ENCODE measurements around the gene ARHGAP26.

ARHGAP26 gene

DNA sequence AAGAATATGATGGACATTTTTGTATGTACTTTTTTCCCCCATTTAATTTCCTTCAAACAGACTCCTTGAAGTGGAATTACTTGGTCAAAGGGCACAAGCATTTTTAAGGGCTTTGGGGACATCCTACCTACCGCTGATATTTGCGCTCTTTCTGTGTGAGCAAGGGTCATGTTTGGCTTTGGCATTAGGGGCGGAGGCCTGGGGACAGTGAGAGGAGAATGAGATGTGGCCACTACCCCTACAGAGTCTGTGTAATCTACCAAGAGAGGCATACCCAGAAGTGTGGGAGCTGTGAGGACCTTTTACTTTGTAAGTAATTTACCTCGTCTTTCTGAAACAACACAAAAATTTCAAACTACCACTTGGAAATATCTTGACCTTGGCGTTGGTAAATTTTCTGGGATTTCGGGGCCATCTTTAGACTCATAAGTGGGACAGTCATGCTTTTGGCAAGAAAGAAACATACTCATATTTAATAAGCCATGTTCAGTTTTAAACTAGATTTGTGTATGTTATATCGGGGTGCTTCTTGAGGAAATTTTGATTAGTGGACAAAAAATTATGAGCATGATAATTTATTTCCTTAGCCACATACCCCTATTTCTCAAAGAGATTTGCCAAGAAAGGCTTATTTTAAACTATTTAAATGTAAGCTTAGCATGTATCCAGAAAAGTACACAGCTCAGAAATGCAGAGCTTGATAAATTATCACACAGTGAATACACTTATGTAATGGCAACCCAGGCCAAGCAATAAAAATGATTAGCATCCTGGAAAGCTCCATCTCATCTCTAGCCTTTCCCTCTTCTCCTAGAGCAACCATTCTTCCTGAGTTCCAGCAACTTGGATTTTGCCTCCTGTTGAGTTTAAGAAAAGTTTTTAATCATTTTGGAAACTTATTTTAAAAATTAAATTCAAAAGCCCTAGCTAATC is 63.6 kb downstream of the ARHGAP26 start:
- DNase-seq, result no peak

DNA sequence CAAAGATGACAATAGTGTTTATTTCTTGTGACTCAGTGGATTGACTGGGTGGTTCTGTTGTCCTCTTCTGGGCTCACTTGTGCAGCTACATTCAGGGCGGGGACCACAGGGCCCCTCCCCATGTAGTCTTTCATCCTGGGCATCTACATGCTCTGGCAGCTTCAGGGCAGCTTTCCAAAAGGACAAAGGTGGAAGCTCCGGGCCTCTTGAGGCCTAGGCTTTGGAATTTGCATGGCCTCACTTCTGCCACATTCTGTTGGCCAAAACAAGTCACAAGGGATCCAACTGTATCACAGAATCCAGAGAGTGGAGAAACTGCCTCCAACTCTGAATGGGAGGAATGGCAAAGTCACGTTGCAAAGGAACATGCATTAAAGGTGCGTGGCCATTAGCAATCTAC is 64.3 kb downstream of the ARHGAP26 start:
- DNase-seq, result no peak

DNA sequence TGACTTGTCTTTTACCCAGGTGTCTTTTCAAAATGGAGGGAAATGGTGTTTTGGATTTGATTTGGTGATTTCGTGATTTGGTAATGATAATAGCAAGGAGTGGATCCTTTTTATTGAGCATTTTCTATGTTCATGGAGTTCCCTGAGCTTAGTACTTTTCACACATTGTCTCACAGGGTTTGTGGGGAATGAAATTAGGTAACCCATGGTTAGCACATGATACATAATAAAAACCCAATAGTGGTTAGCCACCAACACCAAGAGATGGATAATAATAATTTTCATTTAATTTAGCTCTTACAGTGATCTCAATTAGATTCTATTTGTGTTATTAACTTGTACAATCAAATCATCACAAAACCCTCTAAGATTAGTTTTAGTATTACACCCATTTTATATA is 65.4 kb downstream of the ARHGAP26 start:
- no peak for DNase-seq

DNA sequence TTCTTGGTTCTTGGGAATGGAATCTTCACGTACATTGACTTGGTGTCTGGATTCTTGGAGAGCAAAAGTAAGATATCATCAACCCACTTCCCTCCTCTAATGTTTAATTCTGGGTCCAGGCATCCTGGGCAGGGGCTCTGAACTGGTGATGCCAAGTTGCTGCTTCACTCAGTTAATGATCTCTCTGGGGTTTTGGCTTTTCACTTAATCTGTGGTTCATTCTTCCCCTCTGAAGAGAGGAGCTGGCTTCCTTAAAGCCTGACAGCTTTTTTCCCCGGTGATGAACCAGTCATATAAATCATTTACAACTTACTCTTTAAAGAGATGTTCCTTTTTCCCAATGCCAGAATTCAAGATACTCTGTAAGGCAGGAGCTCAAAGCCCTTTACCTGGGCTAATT is 65.9 kb downstream of the ARHGAP26 start:
- no peak for DNase-seq

DNA sequence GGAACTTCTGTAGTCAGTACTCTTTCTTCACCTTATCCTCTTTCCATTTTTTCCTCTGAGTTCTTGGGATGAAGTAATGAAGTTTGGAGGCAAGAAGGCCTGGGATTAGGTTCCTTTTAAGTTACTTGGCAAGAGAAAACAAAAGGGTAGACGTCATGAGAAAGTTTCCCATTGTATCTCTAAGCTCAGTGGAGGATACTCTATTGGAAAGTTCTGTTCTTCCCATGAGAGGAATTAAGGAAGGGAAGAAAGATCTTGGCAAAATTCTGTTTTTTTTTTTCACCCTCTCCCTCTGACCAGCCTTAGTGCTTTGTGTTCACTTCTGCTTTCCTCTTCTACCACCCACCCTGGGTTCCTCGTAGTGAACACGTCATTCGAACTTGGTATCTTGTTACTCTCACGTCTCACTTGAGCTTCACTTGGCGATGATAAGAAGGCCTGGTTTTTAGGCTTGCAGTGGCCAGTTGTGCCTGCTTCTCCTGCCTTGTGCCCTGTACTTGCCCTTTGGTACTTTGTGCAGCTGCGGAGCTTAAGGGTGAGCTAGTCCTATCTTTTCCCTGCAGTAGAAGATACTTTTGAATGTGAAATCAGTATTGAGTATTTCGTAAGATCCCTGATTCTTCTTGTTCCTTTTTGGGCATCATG is 67.0 kb downstream of the ARHGAP26 start:
- no peak for DNase-seq

DNA sequence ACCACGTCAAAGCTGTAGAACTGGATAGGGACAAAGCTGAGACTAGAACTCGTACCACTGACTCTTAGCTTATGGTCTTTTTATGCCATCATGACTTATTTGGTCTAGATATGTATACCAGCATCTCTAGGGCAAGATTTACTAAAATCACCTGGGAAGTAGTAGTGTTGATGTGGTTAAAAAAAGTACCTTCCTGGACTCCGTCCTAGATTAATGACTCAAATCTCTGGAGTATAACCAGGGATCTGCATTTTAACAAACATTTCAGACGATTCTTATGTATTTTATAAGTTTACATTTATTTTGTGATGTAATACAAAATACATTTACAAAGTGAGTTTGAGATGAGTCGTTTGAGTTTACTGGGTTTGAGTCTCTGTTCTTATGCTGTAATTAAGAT is 68.7 kb downstream of the ARHGAP26 start:
- DNase-seq, result no peak

DNA sequence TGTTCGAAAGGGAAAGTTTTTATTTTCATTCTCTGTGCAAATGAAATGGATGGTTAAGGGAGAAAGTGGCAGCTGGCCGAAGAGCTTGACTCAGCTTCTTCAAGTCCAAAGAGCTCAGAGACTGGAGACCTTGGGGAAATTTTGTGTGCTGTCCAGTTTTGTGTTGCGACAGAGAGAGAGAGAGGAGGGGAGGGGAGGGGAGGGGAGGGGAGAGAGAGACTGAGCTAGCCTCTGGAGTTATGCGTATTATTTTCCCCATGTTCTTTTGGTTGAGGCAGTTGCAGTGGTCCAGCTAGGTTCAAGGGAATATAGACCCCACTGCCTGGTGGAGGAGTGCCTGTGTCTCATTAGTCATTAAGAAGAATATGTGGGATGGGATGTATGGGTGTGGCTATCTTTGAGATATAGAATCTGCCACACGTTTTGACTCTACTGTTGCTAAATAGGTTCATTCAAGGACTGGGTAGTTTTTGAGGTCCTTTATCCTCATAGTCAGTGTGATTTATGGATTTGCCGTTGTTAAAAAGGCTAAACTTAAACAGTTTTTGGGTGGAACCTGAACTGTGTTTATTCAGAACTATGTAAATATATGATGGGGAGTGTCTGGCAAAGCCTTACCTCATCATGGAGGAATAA is 69.7 kb downstream of the ARHGAP26 start:
- DNase-seq, result no peak

DNA sequence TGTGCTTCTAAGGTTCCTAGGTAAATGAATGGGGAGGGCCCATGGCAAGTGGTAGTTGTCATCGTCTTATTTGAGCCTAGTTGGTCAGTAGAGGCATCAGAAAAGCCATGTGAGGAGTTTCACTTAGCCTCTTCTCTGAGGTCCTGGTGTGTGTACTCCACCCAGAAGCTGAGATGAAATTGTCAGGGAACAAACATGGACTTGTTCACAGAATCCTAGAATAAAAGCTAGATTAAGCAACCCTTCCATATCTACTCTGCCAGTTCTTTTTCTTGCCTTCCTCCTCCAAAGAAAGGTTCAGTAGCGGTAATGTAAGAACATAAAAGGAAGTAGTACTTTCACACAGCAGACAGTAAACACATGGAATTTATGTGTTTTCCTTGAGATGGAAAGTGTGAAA is 70.4 kb downstream of the ARHGAP26 start:
- no peak for DNase-seq

DNA sequence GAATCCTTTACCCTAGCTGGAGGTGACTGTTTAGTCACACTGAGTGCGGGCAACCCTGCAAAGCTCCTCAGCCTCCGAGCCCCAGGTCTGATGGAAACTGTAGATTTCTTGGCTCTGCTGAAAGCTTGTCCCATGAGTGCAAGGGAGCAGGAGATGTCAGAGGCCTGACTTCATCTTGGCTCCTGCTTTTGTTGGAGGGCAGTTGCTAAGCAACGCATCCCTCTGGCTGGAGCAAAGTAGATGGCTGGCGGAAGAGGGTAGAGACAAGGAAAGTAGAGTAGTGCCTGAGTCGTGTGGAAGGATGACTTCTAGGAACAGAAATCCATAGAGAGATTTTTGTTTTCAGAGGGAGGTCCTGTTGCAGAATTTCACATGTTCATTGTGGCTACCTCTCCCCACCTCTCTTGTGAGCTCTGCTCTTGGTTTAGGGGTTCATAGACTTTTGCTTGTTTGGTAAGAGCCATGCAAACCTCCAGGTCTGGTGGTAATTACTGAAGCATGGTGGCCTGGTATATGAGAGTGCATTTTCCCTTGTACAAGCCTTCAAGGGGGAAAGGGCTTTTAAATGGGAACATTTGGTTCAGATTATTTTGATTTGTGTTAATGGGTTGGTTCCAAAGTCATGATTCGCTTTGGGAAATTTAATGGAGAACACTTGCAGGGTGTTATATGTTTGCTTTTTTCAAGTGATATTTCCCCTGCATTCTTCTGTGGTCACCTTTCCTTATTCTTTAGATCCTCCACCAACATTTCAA is 71.5 kb downstream of the ARHGAP26 start:
- peak; percentile 8 for DNase-seq

DNA sequence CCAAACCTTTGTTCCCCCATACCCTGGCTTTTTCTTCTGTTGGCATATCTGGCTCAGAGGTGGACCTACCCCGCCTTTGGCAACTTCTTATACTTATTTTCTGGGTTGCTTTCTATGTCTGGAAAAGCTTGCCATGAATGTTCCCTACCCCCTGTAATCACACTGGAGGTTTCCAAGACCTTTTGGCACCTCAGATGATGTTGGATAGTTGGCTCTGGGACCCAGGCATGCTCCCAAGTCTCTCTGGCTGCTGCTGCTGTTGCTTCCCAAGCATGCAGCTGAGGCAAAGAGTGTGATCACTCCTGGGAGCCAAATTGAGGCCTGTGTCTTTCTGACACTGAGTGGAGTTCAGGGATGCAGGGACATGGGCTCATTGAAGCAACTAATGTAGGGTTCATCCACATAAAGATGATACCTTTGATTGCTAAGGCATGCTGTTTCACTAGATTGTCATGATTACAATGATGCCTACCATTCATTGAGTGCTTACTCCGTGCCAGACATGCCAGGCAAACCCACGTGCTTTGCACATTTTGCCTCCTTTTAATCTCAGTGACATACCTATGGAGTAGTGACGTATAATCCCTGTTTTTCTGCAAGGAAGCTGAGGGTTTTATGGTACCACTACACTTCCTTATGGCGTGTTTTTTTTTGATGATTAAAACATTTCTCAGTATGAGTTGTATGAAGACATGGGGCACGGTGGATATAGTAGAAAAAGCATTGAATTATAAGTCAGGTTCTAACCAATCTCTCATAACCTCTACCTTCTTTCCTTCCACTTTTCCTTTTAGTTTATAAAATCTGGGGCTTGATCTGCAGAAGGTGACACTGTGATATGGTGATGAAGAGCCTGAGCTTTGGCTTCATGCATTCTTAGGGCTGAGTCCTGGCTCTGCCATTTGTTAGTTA is 73.1 kb downstream of the ARHGAP26 start:
- no peak for DNase-seq

DNA sequence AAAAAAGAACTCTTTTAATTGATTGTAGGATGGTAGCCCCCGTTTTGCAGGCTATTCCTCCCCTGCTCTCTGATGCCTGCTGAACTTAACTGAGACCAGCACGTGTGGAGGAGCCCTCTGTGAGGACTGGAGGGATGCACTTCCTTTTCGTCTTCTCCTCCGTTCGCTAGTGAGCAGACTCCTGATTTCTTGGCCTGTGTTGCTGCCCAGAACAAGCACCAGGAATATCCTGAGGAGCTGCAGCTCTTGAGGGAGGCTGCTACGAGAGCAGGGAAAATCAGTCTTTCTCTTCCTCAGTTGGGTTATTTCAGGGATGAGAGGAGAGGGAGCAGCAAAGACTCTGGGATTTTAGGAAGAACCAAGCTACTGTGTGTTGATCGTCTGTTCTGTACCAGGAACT is 74.7 kb downstream of the ARHGAP26 start:
- no peak for DNase-seq

DNA sequence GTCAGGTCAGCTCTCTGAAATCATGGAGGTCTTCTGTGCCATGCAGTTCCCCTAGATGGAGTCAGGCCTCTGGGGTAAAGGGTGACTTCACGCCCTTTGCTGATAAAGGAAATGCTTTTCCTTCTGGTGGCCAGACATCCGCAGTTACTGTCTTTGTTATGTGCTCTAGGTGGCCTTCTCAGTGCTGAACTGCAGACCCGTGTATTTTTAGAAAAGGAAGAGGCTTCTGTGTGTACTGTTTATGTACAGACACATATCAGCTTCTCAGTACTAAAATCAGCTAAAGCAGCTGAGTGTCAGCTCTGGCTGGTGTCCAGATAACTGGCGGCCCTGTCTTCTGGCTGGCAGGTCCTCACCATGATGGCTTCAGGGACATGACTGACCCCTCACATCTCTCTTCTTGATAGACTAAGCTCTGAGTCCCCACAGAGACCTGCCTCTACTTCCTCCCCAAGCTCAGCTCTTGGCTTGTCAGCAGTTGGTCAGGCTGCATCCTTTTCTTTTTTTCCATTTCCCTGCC is 75.3 kb downstream of the ARHGAP26 start:
- DNase-seq, result no peak

DNA sequence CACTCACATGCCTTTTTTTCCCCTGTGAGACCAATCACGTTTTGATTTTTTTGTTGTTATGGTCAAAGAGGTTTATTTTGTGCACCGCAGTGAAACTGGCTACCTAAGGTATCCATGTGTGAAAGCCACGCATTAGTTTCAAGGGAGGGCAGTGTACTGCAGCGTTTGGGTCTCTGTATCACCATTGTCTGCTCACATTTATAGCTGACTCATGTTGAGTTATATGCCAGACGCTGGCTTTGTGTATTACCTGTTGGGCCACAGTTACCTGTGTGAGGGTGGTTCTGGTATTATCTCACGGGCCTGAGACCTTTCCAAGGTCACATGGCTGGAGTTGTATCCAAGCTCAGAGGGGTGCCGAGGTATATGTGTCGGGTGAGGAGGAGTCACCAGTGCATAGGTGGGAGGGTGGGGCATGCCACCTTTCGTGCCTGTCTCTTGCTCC is 75.8 kb downstream of the ARHGAP26 start:
- DNase-seq, result no peak

DNA sequence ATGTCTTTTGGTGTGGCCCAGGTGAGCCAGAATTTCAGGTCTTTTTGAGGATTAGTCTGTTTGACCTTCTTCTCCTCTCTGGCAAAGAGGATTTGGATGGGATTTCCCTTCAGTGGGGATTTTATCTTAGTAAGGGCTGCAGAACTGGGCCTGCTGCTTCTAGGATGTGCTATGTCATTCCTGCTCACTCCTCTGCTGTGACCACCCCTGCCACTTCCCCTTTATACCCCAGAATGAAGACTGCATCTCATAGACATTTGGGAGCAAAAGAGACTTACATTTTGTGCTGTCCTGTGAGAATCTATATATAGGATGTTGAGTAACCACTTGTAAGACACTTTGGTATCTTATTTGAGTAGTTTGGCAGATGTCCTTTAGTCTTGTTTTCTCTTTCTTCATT is 76.2 kb downstream of the ARHGAP26 start:
- DNase-seq, result no peak

DNA sequence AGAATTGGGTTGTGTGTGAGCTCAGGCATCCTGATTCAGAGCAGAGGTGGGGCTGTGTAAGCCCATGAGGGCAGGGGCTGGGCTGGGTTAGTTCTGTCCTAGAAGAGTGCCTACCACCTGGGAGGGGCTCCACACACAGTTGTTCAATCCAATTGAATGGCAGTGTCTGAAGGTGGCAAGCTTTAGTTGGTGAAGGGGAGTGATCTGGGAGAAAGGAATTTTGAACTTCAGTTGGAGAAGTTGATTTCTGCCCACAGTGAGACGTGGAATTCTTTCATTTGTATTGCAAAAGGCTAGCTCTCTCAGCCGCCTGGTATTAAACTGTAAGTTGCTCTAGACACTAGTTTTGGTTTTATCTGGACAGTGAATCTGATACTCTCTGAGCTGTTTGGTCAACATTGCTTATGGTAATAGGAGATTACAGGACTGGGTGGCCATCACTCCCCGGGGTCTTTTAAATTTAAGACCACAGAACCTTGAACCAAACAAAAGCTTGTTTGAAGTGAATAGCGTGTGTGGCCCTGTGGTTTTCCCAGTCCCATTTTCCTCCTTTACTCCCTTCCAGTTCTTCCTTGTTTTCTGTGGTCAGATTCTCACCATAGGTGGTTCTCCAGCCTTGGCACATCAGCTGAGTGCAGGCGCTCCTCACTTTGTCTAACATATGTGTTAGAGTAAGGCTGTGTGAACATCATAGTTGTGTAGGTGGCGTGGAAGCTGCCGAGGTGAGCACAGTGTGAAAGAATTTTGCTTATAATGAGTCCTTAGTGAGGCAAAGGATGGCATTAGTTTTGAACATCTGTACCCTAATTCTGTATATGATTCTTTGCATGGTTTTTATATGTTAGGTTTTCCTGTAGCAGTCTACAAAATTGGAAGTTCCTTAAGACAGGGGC is 78.0 kb downstream of the ARHGAP26 start:
- DNase-seq, result no peak

DNA sequence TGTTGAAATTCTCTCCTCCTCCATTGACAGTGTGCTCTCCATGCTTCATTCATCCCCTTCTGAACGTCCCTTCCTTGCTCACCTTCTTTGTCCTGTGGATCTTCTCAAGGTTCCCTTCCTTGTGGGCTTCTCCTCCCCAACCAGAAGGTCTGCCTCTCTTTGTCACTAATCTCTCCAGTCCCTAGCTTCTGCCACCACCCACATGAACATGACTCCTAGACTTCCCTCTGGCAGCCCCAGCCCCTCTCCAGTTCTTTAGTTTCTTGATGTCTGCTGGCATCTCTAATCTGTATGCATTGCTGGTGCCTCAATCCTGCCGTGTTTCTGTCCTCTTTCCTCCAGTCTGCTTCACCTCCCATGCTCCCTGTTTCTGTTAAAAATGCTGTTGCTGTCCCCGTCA is 79.3 kb downstream of the ARHGAP26 start:
- DNase-seq, result no peak

DNA sequence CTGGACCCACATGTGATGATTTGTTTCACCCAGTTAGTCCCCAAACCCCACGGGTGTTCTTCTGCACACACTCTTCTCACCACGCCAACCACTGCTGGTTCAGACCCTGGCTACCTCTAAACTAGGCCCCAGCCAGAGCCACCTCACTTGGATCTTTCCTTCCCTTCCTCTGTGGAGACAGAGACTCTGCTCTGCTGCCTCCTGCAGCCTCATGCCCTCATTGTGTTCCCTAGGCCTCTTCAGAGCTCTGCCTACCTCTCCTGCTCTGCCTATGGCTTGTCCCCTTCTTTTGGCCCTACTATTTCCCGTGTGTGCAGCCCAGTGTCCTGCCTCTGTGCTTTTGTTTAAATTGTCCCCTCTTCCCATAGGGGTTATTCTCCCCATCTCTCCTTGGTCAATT is 79.7 kb downstream of the ARHGAP26 start:
- no peak for DNase-seq

DNA sequence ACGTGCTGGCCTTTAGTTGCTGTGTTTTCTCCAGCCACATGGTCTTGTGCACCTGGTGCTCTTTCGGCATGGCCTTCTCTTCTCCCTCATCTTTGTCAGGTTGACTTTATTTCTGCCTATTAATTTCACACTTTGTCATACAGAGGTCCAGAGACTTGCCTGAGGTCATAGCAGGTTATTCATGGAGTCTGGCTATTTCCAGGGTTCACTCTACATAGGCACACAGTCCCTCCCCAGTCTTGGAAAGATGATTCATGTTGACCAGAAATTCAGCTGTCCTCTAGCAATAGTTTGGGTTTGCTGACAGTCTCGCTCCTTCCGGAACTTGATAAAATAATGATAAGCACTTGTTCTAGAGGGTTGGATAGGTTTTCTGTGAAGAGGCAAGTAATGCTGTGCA is 81.6 kb downstream of the ARHGAP26 start:
- no peak for DNase-seq

DNA sequence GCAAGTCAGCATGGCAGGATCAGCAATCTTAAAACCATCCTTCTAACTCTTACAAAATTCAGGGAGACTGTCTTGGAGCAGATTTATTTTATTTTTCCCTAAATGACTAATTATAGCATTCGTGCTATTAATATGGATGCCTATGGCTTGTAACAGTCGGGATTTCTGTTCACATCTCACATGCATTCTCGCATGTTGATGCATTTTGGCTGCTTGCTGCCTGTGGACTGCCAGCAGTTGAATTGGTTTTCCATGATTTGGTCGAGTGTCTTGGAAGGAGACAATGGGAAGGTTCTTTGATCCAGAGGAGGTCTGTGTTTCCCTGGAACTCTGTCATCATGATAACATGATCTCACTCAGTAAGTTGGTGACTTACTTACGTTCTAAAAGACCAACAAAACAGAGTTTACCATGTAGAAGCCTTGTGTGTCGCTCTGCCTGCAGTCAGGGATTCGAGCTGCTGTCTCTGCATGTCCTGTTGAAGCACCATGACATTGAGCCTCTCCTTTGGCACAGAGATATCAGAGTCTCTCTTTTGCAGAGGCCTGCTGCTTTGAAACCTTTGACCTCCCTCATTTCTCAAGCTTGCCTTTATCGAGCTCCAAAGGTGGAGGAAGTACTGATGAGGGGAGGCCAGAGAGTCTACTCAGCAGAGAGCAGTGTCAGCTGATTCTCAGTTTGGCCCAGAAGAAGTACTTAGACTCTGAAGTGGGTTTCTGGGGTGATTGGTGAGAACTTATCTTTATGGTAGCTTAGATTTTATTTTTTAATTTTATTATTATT is 82.4 kb downstream of the ARHGAP26 start:
- no peak for DNase-seq

DNA sequence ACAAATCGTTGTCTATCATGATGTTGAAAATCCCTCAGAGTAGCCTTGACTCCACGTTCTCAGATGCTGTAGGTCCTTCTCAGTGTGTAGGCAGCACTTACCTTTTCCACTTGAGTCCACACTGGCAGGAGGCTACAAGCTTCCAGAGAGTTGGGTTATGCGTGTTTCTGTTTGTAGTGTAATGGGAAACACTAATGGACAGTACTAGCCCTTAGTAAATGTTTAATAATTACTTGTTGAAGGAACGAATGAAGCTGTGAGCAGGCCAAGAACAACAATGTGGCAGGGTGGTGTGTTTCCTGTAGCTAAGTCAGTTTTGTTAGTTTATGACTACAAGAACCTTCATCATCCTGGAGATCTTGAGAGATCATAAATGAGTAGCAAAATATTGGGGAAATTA is 83.5 kb downstream of the ARHGAP26 start:
- no peak for DNase-seq

Data from NCI-H446 treated with DMSO at 0.1 percent for 48 hours (cell line).